Stimulated activated effector memory CD8-positive, alpha-beta T cell treated with anti-CD3 and anti-CD28 coated beads, Interleukin-12 subunit alpha, Interleukin-12 subunit beta, amount 100 ng/mL, for 72 hours (primary cell): ENCODE measurements around the gene KLKB1.
"Not testable (repeated sequence)": the region's sequence is repeated elsewhere in the genome, so short reads cannot be mapped to it uniquely, and the experiment has no call there.

Experiments
- ATAC-seq: fragments of 150-1000 bp; cut with Tn5 transposase; 2 replicates; pipeline ENCODE4 v1.10.0; 2021
- DNase-seq, 2 donors: peaks; one replicate each; pipeline ENCODE4 v3.0.0; 2021 to 2022; ENCODE audit warnings: low spot score in 2 of 2
- H3K27ac Mint-ChIP-seq: one replicate; pipeline ENCODE4 v1.8.0; 2022; ENCODE audit warnings: mild to moderate bottlenecking, mixed read lengths
- H3K36me3 Mint-ChIP-seq: one replicate; pipeline ENCODE4 v1.8.0; 2022; ENCODE audit warnings: mild to moderate bottlenecking, mixed read lengths
- H3K4me1 Mint-ChIP-seq: one replicate; pipeline ENCODE4 v1.8.0; 2022; ENCODE audit warnings: mixed read lengths
- H3K4me3 Mint-ChIP-seq: one replicate; pipeline ENCODE4 v1.8.0; 2022; ENCODE audit warnings: mild to moderate bottlenecking, mixed read lengths
- H3K9me3 Mint-ChIP-seq: one replicate; pipeline ENCODE4 v1.8.0; 2022; ENCODE audit warnings: mixed read lengths

KLKB1 gene

GRCh38 chr4:186266729-186267456 lies 39.6 kb downstream of the KLKB1 start:
- Mint-ChIP-seq H3K27ac (no peak overlapping the region), H3K4me3 (no peak overlapping the region), H3K9me3 (no peaks in the 10 kb centered on the region), H3K4me1 (no peaks in the 10 kb centered on the region), H3K36me3 (no peaks in the 10 kb centered on the region)
- ATAC-seq (no peak), DNase-seq (no peak)

GRCh38 chr4:186271081-186271678 lies 43.9 kb downstream of the KLKB1 start:
- no peak for ATAC-seq
- Mint-ChIP-seq H3K9me3 (no peaks in the 10 kb centered on the region), H3K36me3 (no peaks in the 10 kb centered on the region), H3K4me3 (no peak overlapping the region), H3K4me1 (no peaks in the 10 kb centered on the region), H3K27ac (no peak overlapping the region)
- no peak for DNase-seq

GRCh38 chr4:186272699-186273391 lies 45.5 kb downstream of the KLKB1 start:
- no peak for ATAC-seq
- H3K9me3 Mint-ChIP-seq: no peaks in the 10 kb centered on the region
- no peak overlapping the region for H3K4me3 Mint-ChIP-seq
- no peak overlapping the region for H3K27ac Mint-ChIP-seq
- H3K4me1 Mint-ChIP-seq: no peaks in the 10 kb centered on the region
- no peak for DNase-seq
- no peaks in the 10 kb centered on the region for H3K36me3 Mint-ChIP-seq

- not testable (repeated sequence) for H3K27ac Mint-ChIP-seq, H3K9me3 Mint-ChIP-seq, H3K4me3 Mint-ChIP-seq, H3K36me3 Mint-ChIP-seq, DNase-seq, H3K4me1 Mint-ChIP-seq, ATAC-seq
These were observed 46.1 kb downstream of the KLKB1 start for GRCh38 chr4:186273392-186273789.

- H3K27ac Mint-ChIP-seq: no peak overlapping the region
- DNase-seq (no peak), ATAC-seq (no peak)
- H3K36me3 Mint-ChIP-seq: no peaks in the 10 kb centered on the region
- H3K4me1 Mint-ChIP-seq: no peaks in the 10 kb centered on the region
- no peak overlapping the region for H3K4me3 Mint-ChIP-seq
- H3K9me3 Mint-ChIP-seq: no peaks in the 10 kb centered on the region
These were observed 56.0 kb downstream of the KLKB1 start for GRCh38 chr4:186283311-186283710.

GRCh38 chr4:186285147-186285546 lies 57.8 kb downstream of the KLKB1 start:
- Mint-ChIP-seq H3K4me3 (no peak overlapping the region), H3K36me3 (no peaks in the 10 kb centered on the region), H3K4me1 (no peaks in the 10 kb centered on the region), H3K9me3 (no peaks in the 10 kb centered on the region), H3K27ac (no peak overlapping the region)
- no peak for DNase-seq
- no peak for ATAC-seq

GRCh38 chr4:186286581-186286980 lies 59.3 kb downstream of the KLKB1 start:
- Mint-ChIP-seq H3K27ac (no peak overlapping the region), H3K36me3 (no peaks in the 10 kb centered on the region), H3K4me1 (no peaks in the 10 kb centered on the region), H3K9me3 (no peaks in the 10 kb centered on the region), H3K4me3 (no peak overlapping the region)
- DNase-seq (no peak), ATAC-seq (no peak)

GRCh38 chr4:186291256-186291890 lies 64.1 kb downstream of the KLKB1 start:
- Mint-ChIP-seq H3K9me3 (no peaks in the 10 kb centered on the region), H3K4me3 (no peak overlapping the region)

GRCh38 chr4:186294160-186294559 lies 66.9 kb downstream of the KLKB1 start:
- H3K4me1 Mint-ChIP-seq: peaks cover 8% of the 10 kb centered on the region
- peak; percentile 40 for ATAC-seq
- H3K4me3 Mint-ChIP-seq: no peak overlapping the region
- no peak for DNase-seq
- no peak overlapping the region for H3K27ac Mint-ChIP-seq
- H3K36me3 Mint-ChIP-seq: no peaks in the 10 kb centered on the region
- no peaks in the 10 kb centered on the region for H3K9me3 Mint-ChIP-seq

More at GRCh38 chr4:186291256-186291890, 64.1 kb downstream of the KLKB1 start:
- ATAC-seq (no peak), DNase-seq (no peak)
- Mint-ChIP-seq H3K36me3 (no peaks in the 10 kb centered on the region), H3K4me1 (no peaks in the 10 kb centered on the region), H3K27ac (no peak overlapping the region)

GRCh38 chr4:186296481-186296880 lies 69.2 kb downstream of the KLKB1 start:
- Mint-ChIP-seq H3K9me3 (no peaks in the 10 kb centered on the region), H3K27ac (no peak overlapping the region), H3K4me1 (peaks cover 8% of the 10 kb centered on the region), H3K36me3 (no peaks in the 10 kb centered on the region), H3K4me3 (no peak overlapping the region)
- DNase-seq (no peak), ATAC-seq (no peak)

GRCh38 chr4:186297013-186297645 lies 69.8 kb downstream of the KLKB1 start:
- H3K36me3 Mint-ChIP-seq: no peaks in the 10 kb centered on the region
- peaks cover 8% of the 10 kb centered on the region for H3K4me1 Mint-ChIP-seq
- no peak for ATAC-seq
- H3K4me3 Mint-ChIP-seq: no peak overlapping the region
- DNase-seq: no peak
- no peaks in the 10 kb centered on the region for H3K9me3 Mint-ChIP-seq
- H3K27ac Mint-ChIP-seq: no peak overlapping the region

GRCh38 chr4:186298031-186298647 lies 70.8 kb downstream of the KLKB1 start:
- H3K4me1 Mint-ChIP-seq: peaks cover 8% of the 10 kb centered on the region
- ATAC-seq: peak; percentile 19
- H3K36me3 Mint-ChIP-seq: no peaks in the 10 kb centered on the region
- H3K9me3 Mint-ChIP-seq: no peaks in the 10 kb centered on the region
- no peak for DNase-seq
- no peak overlapping the region for H3K4me3 Mint-ChIP-seq
- no peak overlapping the region for H3K27ac Mint-ChIP-seq

- H3K27ac Mint-ChIP-seq: no peak overlapping the region
- H3K4me3 Mint-ChIP-seq: no peak overlapping the region
- H3K9me3 Mint-ChIP-seq: no peaks in the 10 kb centered on the region
- H3K4me1 Mint-ChIP-seq: peaks cover 8% of the 10 kb centered on the region
- no peak for ATAC-seq
- no peak for DNase-seq
- no peaks in the 10 kb centered on the region for H3K36me3 Mint-ChIP-seq
These were observed 72.0 kb downstream of the KLKB1 start for GRCh38 chr4:186299291-186299690.

- DNase-seq (no peak), ATAC-seq (no peak)
- Mint-ChIP-seq H3K4me3 (no peak overlapping the region), H3K27ac (no peak overlapping the region), H3K36me3 (no peaks in the 10 kb centered on the region), H3K4me1 (peaks cover 8% of the 10 kb centered on the region), H3K9me3 (no peaks in the 10 kb centered on the region)
These were observed 73.5 kb downstream of the KLKB1 start for GRCh38 chr4:186300659-186301390.
